M059J (cell line): ENCODE data around the gene MAGI2. TPM values are rescaled to one million over a fixed set of nuclear protein-coding genes. Genes with fewer than 3 reads are reported as not detected.
"Not testable (repeated sequence)": the region's sequence is repeated elsewhere in the genome, so short reads cannot be mapped to it uniquely, and the experiment has no call there.

Experiments
- DNase-seq: peaks from one replicate; pipeline ENCODE4 v3.0.0-alpha.2; 2012; ENCODE audit warnings: low read depth
- total RNA-seq: library from RNA; depleted of rRNA; stranded (reverse); fragments of >200 nt; shearing (Covaris generic); gene quantifications from 2 replicates; pipeline ENCODE4 v1.2.3, GENCODE V29; 2014

The MAGI2 gene
- total RNA-seq, 1 experiment from 2014 or later, result 1.2 TPM

DNA sequence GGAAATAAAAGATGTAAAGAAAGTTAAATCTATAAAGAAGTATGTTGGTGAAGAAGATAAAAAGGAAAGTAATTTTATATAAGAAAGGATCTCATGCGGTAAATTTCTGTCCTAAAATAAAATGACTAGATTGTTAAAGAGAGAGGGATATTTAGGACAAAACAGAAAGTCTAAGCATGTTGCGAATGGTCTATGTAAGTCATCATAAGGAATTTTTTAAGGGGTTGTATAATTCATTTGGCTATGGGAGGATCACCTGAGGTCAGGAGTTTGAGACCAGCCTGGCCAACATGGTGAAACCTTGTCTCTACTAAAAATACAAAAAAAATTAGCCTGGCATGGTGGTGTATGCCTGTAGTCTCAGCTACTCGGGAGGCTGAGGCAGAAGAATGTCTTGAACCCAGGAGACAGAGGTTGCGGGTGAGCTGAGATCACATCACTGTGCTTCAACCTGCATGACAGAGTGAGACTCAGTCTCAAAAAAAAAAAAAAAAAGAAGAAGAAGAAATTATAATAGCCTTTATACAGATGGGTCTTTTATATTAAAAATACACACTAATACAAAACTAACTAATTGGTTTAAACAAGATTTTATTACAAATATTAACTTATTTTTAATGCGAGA lies 294.3 kb downstream of the MAGI2 start:
- DNase-seq, result no peak

GRCh38 chr7:79157281-79157680 lies 296.2 kb downstream of the MAGI2 start:
- peak; percentile 17 for DNase-seq

GRCh38 chr7:79149831-79150230 lies 303.6 kb downstream of the MAGI2 start:
- peak; percentile 21 for DNase-seq

DNA sequence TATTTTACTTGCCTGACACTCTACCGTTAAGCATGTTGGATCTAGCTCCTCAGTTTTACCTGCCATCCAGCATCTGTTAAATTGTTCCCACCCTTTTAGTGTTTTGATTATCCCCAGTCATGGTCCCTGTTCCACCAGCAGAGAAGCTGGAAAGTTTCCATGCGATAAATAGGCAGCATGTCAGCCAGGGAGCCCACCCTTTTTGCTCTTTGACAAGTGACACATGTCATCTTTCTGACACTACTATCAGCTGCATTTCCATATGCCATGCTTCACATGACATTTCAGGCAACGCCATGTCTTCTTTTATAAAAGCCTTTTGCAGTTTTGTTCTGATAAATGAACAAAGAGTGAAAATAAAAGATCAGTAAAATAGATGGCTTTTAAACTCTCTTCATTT lies 310.8 kb downstream of the MAGI2 start:
- no peak for DNase-seq

GRCh38 chr7:79141252-79141651 lies 312.2 kb downstream of the MAGI2 start:
- DNase-seq, result no peak

- peak; percentile 92 for DNase-seq
Observed at GRCh38 chr7:79137942-79138341, 315.5 kb downstream of the MAGI2 start.

- peak; percentile 68 for DNase-seq
Observed at GRCh38 chr7:79132844-79133451, 320.5 kb downstream of the MAGI2 start.

DNA sequence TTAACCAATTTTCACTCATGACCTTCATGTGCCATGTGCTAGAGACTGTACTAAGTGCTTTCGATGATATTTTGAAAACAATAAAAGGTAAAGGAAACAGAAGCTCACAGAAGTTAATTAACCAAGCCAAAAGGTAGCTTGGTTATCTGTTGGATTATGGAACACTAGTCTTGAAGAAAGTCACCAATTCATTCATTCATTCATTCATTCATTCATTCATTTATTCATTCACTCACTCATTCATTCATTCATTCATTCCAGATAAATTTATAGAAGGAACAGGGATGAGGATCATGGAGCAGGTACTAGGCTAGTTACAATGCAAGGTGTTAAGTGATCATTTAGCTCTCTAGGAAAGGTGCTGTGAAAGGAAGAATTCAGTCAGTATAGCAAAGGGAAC lies 322.8 kb downstream of the MAGI2 start:
- DNase-seq, result no peak

GRCh38 chr7:79124331-79124730 lies 329.1 kb downstream of the MAGI2 start:
- DNase-seq, result no peak

DNA sequence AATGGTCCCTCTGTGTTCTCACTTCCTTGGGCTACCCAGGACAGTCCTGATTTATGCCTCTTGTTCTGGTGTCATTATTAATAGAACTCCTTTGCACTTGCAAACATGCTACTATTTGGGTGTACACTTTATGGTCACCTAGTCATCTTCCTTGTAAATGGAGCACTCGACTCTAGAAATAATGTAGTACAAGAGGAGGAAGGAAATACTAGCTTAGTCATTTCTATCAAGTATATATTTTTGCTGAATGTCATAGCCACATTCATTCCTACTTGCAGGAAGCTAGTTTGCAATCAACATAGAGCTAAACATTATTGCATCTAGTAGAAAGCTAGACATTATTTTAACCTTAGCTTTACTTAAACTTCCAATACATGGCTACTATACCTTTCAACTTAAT lies 335.3 kb downstream of the MAGI2 start:
- peak; percentile 30 for DNase-seq

DNA sequence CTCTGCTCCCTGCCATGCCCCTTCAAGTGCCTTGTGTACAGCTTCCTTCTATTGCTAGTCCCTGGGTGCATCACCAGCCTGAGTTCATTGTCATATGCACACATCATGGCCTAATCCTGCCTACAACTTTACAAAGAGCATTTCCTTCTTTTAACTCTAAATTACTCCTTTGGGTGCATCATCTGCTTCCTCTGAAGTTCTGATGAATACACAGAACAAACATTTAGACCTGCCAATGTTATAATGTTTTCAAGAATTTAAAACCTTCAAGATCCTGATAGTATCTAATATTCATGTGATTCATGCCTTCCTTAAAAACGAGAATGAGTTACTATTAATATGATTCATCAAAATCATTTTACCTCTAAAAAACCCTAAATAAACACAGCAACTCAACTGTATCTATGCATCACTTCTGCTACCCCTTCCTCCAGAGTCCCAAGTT lies 357.1 kb downstream of the MAGI2 start:
- DNase-seq, result peak; percentile 83

DNA sequence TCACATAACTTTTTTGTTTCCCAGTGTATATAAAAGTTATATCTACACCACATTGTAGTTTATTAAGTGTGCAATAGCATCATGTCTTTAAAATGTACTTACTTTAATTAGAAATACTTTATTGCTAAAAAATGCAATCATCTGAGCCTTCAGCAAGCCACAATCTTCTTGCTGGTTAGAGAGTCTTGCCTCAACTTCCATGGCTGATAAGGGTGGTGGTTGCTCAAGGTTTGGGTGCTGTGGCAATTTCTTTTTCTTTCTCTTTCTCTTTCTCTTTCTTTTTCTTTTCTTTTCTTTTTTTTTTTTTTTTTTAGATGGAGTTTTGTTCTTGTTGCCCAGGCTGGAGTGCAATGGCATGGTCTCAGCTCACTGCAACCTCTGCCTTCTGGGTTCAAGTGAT lies 360.0 kb downstream of the MAGI2 start:
- DNase-seq, result no peak

DNA sequence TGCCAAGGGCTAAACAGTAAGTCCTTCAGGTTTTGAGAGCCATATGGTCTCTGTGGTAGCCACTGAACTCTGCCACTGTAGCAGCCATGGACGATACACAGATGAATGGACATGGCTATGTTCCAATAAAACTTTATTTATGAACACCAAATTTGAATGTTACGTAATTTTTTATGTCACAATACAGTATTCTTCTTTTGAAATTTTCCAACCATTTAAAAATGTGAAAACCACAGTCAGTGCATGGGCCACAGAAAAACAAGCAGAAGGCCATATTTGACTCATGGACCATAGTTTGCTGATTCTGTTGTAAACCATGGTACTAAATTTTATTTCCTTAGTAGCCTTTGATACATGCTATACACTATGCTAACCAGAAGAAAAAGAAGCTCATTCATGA lies 361.8 kb downstream of the MAGI2 start:
- DNase-seq, result peak; percentile 26

DNA sequence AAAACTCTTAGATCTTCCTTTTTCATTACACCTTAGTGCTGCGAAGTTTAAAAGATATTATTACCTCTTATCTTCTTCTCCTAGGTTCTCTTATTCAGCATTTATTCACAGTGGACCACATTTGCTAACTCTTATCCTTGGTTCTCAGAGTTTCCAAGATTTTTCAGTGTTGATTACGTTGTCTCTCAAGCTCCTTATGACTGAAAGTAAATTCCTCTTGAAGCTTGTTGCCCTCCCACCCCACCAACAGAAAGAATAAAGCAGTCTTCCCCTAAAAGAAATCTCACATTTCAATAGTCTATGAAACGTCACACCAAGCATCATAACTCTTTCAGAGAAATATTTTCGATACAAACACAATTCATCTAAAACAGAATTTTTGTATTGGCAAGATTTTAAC lies 362.5 kb downstream of the MAGI2 start:
- no peak for DNase-seq

DNA sequence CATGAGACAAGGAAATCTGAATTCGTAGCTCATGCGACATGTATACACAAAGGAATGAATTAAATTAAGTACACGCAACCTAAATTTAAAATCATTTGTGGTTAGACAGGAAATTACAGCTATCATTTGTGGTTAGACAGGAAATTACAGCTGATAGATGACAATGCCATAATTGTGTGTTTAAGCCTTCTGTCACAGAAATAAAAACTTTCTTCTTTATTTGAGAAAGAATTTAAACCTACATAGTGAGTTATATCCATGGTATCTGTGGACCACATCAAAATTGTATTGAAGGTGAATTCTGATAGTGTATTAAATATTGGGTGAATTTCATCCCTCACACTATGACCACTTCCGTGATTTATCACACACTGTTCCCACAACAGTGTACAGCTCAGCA lies 362.9 kb downstream of the MAGI2 start:
- peak; percentile 76 for DNase-seq

DNA sequence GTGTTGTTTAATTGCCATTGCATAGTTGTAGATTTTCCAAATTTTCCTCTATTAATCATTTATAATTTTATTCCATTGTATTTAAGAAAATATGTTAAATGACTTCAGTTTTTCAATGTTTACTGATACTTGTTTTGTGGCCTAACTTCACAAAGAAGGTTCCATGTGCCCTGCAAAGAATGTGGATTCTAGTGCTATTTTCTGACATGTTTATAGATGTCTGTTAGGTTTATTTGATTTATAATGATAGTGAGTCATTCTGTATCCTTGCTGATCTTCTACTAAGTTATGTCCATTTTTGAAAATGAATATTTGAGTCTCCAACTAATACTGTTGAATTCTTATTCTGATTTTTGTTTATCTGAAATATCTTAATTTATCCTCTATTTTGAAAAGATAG lies 369.0 kb downstream of the MAGI2 start:
- peak; percentile 73 for DNase-seq

DNA sequence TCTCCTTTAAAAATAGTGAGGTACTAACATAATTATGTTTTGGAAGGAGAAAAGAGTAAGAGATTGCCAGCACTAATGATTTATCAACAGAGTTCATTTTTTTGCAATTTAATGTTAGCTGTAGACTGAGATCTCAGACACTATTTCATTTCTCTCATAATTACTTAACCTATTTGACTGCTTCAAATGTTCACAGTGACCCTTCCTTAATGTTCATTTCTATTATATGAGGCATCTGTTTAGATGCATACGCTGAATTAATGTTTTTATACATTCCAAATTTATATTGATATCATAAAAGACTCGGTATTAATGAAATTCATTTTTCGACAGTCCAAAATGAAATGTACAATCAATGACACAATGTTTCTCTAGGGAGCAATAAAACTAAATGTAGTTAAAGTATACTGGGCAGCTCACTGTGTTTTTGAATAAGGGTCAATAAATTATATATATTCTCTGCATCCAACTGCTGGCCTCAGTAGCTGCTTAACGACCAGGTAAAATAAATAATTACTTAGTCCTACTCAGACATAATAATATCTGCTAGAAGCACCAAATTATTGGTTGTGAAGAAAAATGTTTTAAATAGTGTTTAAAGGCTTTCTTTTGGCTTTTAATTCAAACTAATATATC lies 373.4 kb downstream of the MAGI2 start:
- no peak for DNase-seq

- no peak for DNase-seq
Observed at GRCh38 chr7:79078273-79078672, 375.2 kb downstream of the MAGI2 start.

DNA sequence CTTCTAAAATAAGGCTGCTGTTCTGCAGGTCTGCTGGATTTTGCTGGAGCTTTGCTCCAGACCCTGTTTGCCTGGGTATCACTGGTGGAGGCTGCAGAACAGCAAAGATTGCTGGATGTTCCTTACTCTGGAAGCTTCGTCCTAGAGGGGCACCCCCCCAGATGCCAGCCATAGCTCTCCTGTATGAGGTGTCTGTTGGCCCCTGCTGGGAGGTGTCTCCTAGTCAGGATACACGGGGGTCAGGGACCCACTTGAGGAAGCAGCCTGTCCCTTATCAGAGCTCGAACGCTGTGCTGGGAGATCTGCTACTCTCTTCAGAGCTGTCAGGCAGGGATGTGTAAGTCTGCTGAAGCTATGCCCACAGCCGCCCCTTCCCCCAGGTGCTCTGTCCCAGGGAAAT lies 382.3 kb downstream of the MAGI2 start:
- not testable (repeated sequence) for DNase-seq

GRCh38 chr7:79064187-79064823 lies 389.2 kb downstream of the MAGI2 start:
- DNase-seq, result peak; percentile 42

DNA sequence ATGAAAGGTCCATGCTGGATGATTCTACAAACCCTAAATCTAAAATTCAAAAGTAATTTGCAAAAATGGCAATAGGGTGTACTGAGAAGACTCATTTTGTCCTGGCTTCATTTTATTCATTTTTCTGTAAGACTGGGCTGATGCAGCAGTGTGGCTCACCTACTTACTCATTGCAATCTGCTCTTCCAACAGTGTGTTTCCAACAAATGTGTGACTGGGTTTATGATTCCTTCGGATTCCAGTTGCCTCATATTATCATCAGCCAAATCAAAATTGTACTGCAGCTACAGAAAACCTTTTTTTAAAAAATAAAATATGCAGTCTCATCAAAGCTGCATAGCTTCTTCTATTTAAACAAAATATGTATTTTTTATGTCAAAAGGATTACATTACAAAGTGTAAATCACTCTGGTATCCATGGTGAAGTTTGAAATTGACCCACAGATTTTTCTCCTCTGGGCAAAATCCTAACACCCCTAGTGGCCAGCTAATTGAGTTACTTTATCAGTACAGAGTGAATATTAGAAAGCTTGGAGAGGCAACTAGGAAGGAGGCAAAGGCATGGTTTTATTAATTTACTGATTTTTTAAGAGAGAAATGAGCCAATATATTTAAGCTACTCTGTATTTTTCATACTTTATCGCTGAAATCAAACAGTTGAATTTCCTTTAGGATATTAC lies 390.3 kb downstream of the MAGI2 start:
- DNase-seq, result peak; percentile 41

- DNase-seq, result no peak
Observed at GRCh38 chr7:79060498-79060897, 393.0 kb downstream of the MAGI2 start.
